T-helper 17 cell (primary cell): Measurements from ENCODE around the gene OPN3. TPM values are rescaled to one million over a fixed set of nuclear protein-coding genes. Genes with fewer than 3 reads are reported as not detected.
"Not testable (repeated sequence)": the region's sequence is repeated elsewhere in the genome, so short reads cannot be mapped to it uniquely, and the experiment has no call there.

Experiments used
- ATAC-seq: fragments of 150-1000 bp; cut with Tn5 transposase; 2 replicates; pipeline ENCODE4 v1.10.0; 2021; ENCODE audit warnings: mild to moderate bottlenecking, moderate library complexity
- DNase-seq, 3 donors: peaks; one replicate each; pipeline versions ENCODE4 v3.0.0 to v3.0.0-alpha.2; 2020 to 2021
- H3K9me3 ChIP-seq: one replicate; pipeline ENCODE4 v1.7.0; 2013; ENCODE audit warnings: low read length, mild to moderate bottlenecking; ENCODE audit not compliant: control insufficient read depth, poor library complexity, severe bottlenecking
- H3K27ac Mint-ChIP-seq: one replicate; pipeline ENCODE4 v1.8.0; 2022; ENCODE audit warnings: mild to moderate bottlenecking, moderate library complexity, mixed read lengths
- H3K27me3 Mint-ChIP-seq: one replicate; pipeline ENCODE4 v1.8.0; 2022; ENCODE audit warnings: mixed read lengths
- H3K36me3 Mint-ChIP-seq: one replicate; pipeline ENCODE4 v1.8.0; 2022; ENCODE audit warnings: low read depth, mixed read lengths
- H3K4me1 Mint-ChIP-seq: one replicate; pipeline ENCODE4 v1.8.0; 2022; ENCODE audit warnings: mild to moderate bottlenecking, mixed read lengths
- H3K4me3 Mint-ChIP-seq: one replicate; pipeline ENCODE4 v1.8.0; 2022; ENCODE audit warnings: mild to moderate bottlenecking, moderate library complexity, mixed read lengths
- total RNA-seq, 4 donors: library from RNA in 2 of 4; stranded (reverse) in 2 of 4; gene quantifications; one replicate each; pipeline ENCODE4 v1.2.3 and lab custom pipeline; 2022 to 2026

The OPN3 gene
- total RNA-seq = 1 to 10 TPM; 3.7 to 3.9 TPM
- 3.5 to 4.3 reads per million in 2 donors for total RNA-seq (lab: John Stamatoyannopoulos, UW)

GRCh38 chr1:241640149-241640866 is at the start of gene OPN3, which contains the start of gene CHML:
TSS of gene OPN3 (minus strand) at chr1:241640369. CDS start at chr1:241640254, 115 bp downstream.
TSS of gene CHML (minus strand) at chr1:241640369. CDS start at chr1:241635766, 4,603 bp downstream.
- Mint-ChIP-seq H3K4me1 (peaks cover 16% of the 10 kb centered on the region), H3K27ac (peak within 1 kb of the TSS; percentile 67), H3K27me3 (no peaks in the 10 kb centered on the region), H3K36me3 (no peaks in the 10 kb centered on the region), H3K4me3 (peak within 1 kb of the TSS; percentile 91)
- peak; percentile 82 to 91 (median 86) for DNase-seq
- no peaks in the 10 kb centered on the region for H3K9me3 ChIP-seq
- ATAC-seq = peak; percentile 97

DNA sequence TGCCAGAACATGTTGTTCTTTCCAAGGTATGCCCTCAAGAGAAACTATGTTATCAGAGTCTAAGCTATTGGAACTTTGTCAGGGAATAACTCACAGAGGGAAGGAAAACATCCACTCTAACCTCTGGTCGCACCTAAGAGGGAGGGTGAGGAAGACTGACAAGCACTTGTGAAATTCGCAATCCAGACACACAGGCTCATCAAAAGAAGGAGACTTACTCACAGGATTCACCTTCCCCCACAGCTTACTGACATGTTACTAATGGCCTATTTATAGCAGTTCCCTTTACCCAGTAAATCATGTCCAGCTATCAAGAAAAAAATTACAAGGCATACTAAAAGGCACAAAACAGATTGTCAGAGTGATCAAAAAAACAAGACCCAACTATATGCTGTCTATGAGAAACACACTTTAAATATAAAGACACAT is 48.8 kb upstream of the OPN3 start:
- no peak for DNase-seq
- Mint-ChIP-seq H3K4me1 (peaks cover 8% of the 10 kb centered on the region), H3K27ac (no peak overlapping the region), H3K36me3 (peaks cover 5% of the 10 kb centered on the region), H3K4me3 (no peak overlapping the region), H3K27me3 (peaks cover 10% of the 10 kb centered on the region)
- no peak for ATAC-seq
- H3K9me3 ChIP-seq = no peaks in the 10 kb centered on the region

DNA sequence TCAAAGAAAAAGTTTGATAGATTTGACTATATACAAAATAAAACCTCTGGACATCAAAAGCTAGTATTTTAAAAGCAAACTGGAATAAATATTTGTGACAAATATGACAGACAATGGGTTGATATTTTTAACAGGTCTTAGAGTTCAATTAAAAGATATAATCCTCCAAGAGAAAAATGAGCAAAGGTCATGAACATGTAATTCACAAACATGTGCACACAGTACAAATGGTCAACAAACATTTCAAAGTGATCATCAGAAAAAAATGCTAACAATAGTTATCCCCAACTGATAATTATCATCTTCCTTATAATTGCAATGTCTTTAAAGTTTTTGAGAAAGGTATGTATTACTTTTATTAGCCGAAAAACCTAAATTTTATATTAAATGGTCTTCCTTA is 43.9 kb upstream of the OPN3 start:
- ATAC-seq (no peak), DNase-seq (no peak)
- Mint-ChIP-seq H3K36me3 (peaks cover 12% of the 10 kb centered on the region), H3K4me1 (peaks cover under 1% of the 10 kb centered on the region), H3K4me3 (no peak overlapping the region), H3K27me3 (peaks cover 16% of the 10 kb centered on the region), H3K27ac (no peak overlapping the region)
- no peaks in the 10 kb centered on the region for H3K9me3 ChIP-seq

DNA sequence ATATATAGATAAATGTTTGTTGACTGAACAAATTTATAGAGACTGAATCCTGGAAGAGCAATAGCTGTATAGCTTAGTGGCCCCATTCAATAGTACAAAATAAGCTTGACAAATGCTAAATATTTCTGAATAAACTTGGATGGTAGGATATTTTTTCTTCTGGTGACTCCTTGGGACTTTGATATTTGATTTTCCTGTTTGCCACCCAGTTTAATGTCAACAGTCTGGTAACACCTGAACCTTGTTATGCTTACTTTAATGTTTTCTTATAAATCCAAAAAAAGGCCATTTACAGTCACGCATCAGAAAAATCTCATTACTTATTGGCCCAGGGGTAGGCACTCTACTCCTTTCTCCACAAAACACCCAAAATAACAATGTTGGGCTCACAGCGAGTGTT is 42.8 kb upstream of the OPN3 start:
- Mint-ChIP-seq H3K4me1 (peaks cover 1% of the 10 kb centered on the region), H3K36me3 (peaks cover 12% of the 10 kb centered on the region), H3K4me3 (no peak overlapping the region), H3K27ac (no peak overlapping the region), H3K27me3 (peaks cover 16% of the 10 kb centered on the region)
- no peak for ATAC-seq
- no peaks in the 10 kb centered on the region for H3K9me3 ChIP-seq
- no peak for DNase-seq

- H3K27me3 Mint-ChIP-seq = peaks cover 16% of the 10 kb centered on the region
- not testable (repeated sequence) for H3K27ac Mint-ChIP-seq, DNase-seq, ATAC-seq, H3K4me1 Mint-ChIP-seq, H3K9me3 ChIP-seq, H3K4me3 Mint-ChIP-seq
- peaks cover 12% of the 10 kb centered on the region for H3K36me3 Mint-ChIP-seq
These were observed 41.8 kb upstream of the OPN3 start for GRCh38 chr1:241681861-241682448.

- Mint-ChIP-seq H3K4me3 (no peak overlapping the region), H3K36me3 (peaks cover 12% of the 10 kb centered on the region), H3K27me3 (peaks cover 16% of the 10 kb centered on the region), H3K27ac (no peak overlapping the region), H3K4me1 (peaks cover 7% of the 10 kb centered on the region)
- ATAC-seq (no peak), DNase-seq (no peak)
- H3K9me3 ChIP-seq = no peaks in the 10 kb centered on the region
These were observed 39.8 kb upstream of the OPN3 start for GRCh38 chr1:241679961-241680360.

GRCh38 chr1:241679404-241679803 is 39.2 kb upstream of the OPN3 start:
- Mint-ChIP-seq H3K27me3 (peaks cover 16% of the 10 kb centered on the region), H3K4me3 (no peak overlapping the region), H3K4me1 (peaks cover 7% of the 10 kb centered on the region), H3K36me3 (peaks cover 12% of the 10 kb centered on the region), H3K27ac (no peak overlapping the region)
- DNase-seq (no peak), ATAC-seq (no peak)
- H3K9me3 ChIP-seq = no peaks in the 10 kb centered on the region

DNA sequence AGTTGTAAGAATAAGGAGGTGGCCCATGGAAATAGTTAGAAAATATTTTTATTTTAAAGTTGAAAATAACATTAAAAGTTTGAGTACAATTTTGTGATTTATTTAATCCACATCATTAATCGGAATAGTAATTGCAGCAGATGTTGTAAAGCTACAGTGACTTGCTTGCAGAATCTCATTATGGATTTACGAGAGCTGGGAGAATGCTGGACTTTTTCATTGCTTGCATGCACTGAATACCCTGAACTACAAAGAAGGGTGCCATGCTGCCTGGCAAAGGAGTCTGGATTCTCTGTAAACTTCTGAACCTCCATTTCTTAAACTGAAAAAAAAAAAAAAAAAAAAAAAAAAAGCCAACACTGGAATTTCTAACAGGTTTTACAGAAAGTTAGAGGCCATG is 38.4 kb upstream of the OPN3 start:
- no peak overlapping the region for H3K27ac Mint-ChIP-seq
- H3K4me3 Mint-ChIP-seq = no peak overlapping the region
- ATAC-seq = no peak

DNA sequence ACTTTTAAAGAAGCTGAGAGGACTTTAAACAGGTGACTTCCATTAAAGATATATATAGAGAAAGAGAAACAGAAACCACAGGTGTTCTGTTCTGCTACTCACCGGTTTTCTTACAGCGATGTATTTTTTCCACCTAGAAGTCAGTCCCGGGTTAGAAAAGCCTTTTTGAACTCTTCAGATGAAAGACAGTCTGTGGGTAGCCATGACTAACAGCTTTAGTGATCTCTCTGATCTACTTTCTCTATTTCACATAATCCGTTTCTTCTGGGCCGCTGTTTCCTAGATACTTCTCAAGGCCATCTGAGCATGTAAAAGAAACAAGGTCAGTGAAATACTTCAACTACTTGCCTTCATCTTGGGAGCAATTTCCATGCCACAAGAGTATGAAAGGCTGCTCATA is 37.0 kb upstream of the OPN3 start:
- Mint-ChIP-seq H3K27me3 (peaks cover 12% of the 10 kb centered on the region), H3K4me3 (peak overlapping the region; percentile 80), H3K4me1 (peaks cover 7% of the 10 kb centered on the region), H3K27ac (peak overlapping the region; percentile 92), H3K36me3 (peaks cover 12% of the 10 kb centered on the region)
- peak; percentile 95 for ATAC-seq
- no peak for DNase-seq
- H3K9me3 ChIP-seq = no peaks in the 10 kb centered on the region

More for the DNA sequence above, 38.4 kb upstream of the OPN3 start:
- DNase-seq = no peak
- Mint-ChIP-seq H3K27me3 (peaks cover 16% of the 10 kb centered on the region), H3K36me3 (peaks cover 12% of the 10 kb centered on the region), H3K4me1 (peaks cover 7% of the 10 kb centered on the region)
- H3K9me3 ChIP-seq = no peaks in the 10 kb centered on the region

GRCh38 chr1:241675983-241676382 is 35.8 kb upstream of the OPN3 start:
- peak overlapping the region; percentile 92 for H3K27ac Mint-ChIP-seq
- no peaks in the 10 kb centered on the region for H3K9me3 ChIP-seq
- H3K36me3 Mint-ChIP-seq = peaks cover 7% of the 10 kb centered on the region
- peaks cover 7% of the 10 kb centered on the region for H3K4me1 Mint-ChIP-seq
- H3K4me3 Mint-ChIP-seq = no peak overlapping the region
- ATAC-seq (no peak), DNase-seq (no peak)
- peaks cover 19% of the 10 kb centered on the region for H3K27me3 Mint-ChIP-seq

GRCh38 chr1:241674805-241675384 is 34.7 kb upstream of the OPN3 start:
- peaks cover 7% of the 10 kb centered on the region for H3K4me1 Mint-ChIP-seq
- no peak for DNase-seq

GRCh38 chr1:241672301-241672700 is 32.1 kb upstream of the OPN3 start:
- no peaks in the 10 kb centered on the region for H3K4me1 Mint-ChIP-seq
- no peaks in the 10 kb centered on the region for H3K9me3 ChIP-seq
- no peak overlapping the region for H3K27ac Mint-ChIP-seq
- peaks cover 2% of the 10 kb centered on the region for H3K36me3 Mint-ChIP-seq
- ATAC-seq (no peak), DNase-seq (no peak)
- H3K4me3 Mint-ChIP-seq = no peak overlapping the region
- peaks cover 16% of the 10 kb centered on the region for H3K27me3 Mint-ChIP-seq

More at GRCh38 chr1:241674805-241675384, 34.7 kb upstream of the OPN3 start:
- Mint-ChIP-seq H3K36me3 (peaks cover 2% of the 10 kb centered on the region), H3K27me3 (peaks cover 16% of the 10 kb centered on the region), H3K4me3 (no peak overlapping the region), H3K27ac (no peak overlapping the region)
- ATAC-seq = no peak
- H3K9me3 ChIP-seq = no peaks in the 10 kb centered on the region

DNA sequence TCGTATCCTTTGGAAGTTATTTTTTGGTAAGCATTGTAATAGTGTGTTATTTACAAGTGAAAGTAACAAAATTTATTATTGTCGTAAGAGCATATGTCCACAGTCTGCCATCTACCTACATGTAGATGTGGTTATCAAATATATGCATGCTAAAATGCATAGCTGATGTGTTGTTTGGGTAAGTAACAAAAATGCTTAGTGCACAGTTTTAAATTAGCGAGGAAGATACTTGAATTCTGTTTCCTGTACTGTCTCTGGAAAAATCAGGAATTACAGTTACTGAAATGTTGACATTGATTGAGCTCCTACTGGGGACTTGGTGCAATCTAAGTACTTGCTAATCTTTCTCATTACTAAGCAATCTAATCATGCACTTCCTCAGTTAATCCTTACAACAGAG is 26.2 kb upstream of the OPN3 start:
- no peaks in the 10 kb centered on the region for H3K9me3 ChIP-seq
- no peak for DNase-seq
- no peak overlapping the region for H3K4me3 Mint-ChIP-seq
- ATAC-seq = no peak
- H3K36me3 Mint-ChIP-seq = no peaks in the 10 kb centered on the region
- H3K27ac Mint-ChIP-seq = no peak overlapping the region
- H3K4me1 Mint-ChIP-seq = no peaks in the 10 kb centered on the region
- peaks cover 26% of the 10 kb centered on the region for H3K27me3 Mint-ChIP-seq
